ENCODE data around the gene KRT32.

Gene KRT32

DNA sequence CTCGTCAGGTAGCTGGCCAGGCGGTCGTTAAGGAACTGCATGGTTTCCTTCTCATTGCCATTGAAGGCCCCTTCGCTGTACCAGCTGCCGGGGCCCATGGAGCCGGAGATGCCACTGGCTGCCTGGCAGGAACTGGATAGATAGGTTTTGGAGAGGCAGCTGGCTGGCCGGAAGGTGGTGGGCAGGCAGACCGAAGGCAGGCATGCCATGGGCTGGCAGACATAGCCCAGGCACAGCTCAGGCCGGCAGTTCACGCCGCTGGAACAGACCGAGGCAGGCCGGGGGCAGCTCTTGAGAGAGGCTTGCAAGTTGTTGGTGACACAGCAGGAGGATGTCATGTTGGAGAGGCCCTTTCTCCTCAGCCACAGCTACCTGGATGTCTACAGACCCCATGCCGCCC is at the start of gene KRT32:
Gene KRT32 (minus strand): TSS at position 399 of the 400 bp plus-strand sequence. CDS start 61 bp downstream, at position 338.
- FAIRE-seq (no peak), DNase-seq (ENCODE audit: insufficient read length, low spot score) (no peak)

DNA sequence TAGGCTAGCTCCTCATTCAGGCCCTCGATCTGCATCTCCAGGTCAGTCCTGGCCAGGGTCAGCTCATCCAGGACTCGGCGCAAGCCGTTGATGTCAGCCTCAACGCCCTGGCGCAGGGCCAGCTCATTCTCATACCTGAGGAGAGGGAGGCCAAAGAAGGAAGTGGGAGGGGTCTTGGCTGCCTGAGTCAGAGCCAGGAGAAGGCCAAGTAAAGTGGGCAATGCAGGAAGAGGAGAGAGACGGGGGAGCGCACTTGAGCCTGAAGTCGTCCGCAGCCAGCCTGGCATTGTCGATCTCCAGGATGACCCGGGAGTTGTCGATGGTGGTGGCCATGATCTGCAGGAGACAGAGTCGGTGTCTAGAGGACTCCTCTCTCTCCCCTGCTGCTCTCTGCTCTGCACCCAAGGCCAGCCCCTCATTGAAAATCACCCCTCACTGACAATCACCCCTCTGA is 49.7 kb upstream of the KRT32 start:
- FAIRE-seq = no peak
- DNase-seq (ENCODE audit: insufficient read length, low spot score) = no peak

DNA sequence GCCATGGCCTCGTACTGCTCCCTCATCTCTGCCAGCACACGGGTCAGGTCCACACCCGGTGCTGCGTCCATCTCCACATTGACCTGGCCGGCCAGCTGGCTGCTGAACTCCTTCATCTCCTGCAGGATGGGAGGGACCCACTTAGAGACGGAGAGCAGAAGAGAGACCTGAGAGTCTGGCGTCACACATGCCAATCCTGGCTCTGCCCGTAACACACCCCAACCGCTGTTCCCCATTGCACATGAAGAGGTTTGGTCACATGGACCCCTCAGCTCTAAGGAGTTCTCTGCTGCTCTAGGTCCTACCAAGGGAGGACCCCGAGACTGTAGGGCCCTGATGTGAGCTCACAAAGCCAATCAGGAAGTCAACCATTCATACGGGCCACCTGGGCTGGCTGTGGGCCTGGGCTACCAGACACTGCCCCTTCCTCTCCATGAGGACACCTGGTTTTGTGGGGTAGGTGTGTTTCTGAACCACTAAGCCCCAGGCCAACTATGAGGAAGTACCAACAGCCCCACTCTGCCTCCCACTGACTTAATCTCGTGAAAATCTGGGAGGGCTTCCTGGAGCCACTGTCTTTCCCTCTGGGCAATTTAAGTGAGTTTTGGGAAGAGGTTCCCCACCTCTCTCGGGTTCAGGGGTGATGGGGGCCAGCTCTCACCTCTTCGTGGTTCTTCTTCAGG is 49.1 kb upstream of the KRT32 start:
- FAIRE-seq (no peak), DNase-seq (ENCODE audit: insufficient read length, low spot score) (no peak)

DNA sequence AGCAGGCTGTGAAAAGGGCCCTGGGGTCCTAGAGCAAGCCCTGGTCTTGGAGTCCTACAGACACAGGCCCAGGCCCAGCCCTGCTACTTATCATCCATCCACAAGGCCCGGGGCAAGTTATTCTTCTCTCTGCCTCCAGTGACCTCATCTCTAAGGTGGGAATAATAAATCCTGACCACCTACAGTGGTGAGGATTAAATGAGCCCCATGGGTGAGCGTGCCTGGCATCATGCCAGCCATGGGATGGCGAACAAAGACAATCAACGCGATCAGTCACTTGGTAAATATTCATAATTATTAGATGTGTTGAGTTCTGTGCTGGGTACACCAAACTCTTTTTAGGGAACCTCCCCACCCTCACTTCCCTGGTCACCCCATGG is 46.0 kb upstream of the KRT32 start:
- no peak for FAIRE-seq
- no peak for DNase-seq (ENCODE audit: insufficient read length, low spot score)

DNA sequence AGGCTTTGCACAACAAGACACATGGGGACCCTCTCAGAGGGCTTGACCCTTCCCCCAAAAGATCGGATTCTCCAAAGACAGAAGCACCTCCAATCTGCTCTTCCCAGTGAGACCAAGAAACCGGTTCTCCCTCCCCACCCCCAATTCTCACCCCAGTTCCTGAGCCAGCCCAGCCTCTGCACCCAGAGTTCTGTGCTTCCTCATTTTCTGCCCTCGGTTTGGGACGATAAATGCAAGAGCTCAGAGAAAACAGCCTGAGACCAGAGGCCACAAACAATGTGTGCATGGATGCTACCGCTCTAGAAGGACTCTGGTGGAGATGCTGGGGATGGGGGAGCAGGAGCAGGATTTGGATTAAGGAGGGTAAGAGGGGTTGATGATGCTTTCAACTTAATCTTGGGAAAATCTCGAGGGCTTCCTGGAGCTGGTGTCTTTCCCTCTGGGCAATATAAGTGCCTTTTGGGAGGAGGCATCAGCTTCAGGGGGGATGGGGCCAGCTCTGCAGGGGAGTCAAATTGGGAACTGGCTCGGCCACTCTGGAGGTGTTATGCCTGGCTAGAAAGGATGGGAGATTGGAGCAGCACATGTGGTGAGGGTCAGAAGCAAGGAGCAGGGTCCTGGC is 45.5 kb upstream of the KRT32 start:
- FAIRE-seq (no peak), DNase-seq (ENCODE audit: insufficient read length, low spot score) (no peak)

DNA sequence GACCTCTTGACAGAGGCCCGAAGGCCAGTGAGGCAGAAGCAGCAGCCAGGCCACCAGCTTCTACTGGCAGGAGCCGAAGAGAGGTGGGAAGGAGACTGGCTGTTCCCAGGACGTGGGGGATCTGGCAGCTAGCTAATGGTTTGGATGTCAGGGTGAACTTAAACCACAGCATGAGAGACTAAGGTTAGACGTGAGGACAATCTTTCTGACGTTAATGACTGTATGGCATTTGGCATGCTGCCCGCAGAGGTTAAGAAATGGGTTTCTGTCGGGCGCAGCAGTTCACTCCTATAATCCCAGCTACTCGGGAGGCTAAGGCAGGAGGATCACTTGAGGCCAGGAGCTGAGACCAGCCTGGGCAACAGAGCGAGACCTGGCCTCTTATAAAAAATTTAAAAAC is 44.5 kb upstream of the KRT32 start:
- DNase-seq (ENCODE audit: insufficient read length, low spot score) (no peak), FAIRE-seq (no peak)

DNA sequence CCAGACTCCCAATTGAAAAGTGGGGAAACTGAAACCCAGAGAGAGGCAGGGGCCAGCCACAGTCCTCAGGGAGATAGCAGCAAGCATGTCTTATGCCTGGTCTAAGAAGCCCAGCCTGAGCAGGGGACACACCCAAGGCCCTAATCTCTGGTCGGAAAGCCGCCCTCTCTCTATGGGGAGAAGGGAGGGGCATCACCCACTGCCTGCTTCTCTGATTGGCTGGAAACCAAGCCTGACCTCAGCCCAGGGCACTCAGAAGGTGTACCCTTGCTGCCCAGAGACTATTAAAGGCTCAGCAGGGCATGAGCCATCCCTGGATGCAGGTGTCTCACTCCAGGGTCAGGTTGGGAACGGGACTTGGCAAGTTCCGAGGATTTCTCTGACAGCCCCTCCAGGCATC is 43.9 kb upstream of the KRT32 start:
- FAIRE-seq = no peak
- no peak for DNase-seq (ENCODE audit: insufficient read length, low spot score)

DNA sequence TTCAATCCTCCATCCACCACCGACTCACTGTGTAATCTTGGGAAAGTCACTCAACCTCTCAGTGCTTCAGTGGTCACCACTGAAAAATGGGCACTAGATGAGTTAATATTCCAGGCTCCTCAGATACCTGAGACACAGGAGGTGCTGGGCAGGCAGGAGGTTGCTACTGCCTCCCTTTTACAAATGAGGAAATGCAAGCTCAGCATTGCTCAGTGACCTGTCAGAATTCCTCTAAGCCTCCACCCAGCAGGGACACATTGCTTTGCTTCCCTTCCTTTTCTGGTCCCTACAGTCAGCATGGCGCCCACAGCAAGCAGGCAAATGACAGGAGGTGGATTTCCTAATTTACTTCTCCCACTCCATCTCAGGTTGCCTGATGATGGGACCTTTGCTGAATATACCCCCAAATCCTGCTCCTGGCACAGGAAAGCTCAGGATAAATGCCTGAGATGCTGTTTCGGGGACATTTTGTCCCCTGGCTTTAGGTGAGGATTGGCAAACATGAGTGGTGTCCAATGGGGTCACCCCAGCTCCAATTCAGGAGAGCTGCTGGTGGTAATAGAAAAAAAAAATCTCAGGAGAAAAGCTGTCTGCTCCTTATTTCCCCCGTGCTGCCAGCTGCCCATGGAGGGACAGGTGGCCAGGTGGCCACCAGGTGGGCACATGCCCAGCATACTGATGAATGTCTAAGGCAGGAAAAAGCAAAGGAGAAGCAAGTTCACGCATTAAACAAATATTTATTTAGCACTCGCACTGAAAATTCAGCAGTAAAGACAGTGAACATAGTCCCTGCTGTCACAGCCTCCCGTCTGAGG is 43.3 kb upstream of the KRT32 start:
- DNase-seq (ENCODE audit: insufficient read length, low spot score) (no peak), FAIRE-seq (no peak)

DNA sequence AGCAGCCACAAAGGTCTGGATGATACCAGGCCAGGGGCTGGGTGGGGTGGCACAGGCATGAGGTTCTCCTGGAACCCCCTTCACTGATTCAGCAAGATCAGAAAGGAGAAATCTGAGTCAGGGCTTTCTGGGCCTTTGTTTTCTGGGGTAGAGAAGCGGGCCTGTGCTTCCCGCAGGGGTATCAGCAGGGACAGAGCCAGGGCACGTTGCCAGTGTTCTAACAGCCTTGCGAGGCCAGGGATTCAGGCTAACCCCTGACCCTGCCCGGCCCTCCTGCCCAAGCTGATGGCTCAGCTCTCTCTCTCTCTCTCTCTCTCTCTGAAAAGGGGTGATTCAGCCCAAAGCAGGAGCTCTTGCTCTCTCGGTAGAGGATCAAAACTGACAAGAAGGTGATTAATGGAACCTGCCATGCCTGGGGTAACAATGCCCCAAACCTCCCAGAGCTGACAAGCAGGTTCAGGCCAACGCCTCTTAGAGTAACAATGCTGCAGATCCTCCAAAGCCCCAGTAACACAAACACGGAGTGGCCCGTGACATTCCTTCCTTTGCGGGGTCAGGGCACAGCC is 40.2 kb upstream of the KRT32 start:
- FAIRE-seq (no peak), DNase-seq (ENCODE audit: insufficient read length, low spot score) (no peak)

DNA sequence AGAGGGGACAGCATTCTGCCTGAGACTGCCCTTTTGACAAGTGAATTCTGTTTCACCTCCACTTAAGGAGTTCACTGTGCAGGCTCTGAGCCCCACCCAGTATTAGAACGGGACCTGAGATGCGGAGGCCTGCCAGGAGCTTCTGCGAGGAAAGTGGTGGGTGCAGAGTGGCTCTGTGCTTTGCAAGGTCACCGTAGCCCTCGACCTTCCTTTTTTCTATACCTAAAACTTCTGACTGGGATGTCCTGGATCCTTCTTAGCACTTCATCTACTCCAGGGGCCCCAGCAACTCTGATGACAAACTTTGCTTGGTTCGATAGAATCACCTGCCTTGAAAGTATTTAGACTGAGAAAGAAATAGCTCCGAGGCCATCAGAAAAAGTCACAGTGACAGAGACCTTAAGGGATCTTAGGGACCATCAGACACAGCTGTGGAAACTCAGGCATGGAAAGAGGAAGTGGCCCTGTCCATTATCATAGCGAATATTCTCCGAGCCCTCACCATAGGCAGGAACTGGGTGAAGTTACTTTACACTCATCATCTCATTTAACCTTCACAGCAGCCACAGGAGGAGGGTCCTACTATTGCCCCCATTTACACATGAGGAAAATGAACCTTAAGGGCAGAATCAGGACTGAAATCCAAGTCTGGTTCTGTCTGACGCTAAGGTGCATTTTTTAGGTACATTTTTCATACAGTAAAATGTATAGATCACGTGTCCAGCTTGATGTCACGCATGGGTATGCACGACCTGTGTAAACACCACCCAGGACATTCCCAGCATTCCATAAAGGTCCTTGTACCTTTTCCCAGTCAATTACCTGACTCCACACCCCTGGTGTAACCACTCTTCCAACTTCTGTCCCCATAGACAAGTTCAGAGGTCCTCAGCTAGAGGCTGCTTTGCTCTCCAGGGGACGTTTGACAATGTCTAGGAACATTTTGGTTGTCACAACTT is 38.9 kb upstream of the KRT32 start:
- no peak for FAIRE-seq
- DNase-seq (ENCODE audit: insufficient read length, low spot score) = no peak

DNA sequence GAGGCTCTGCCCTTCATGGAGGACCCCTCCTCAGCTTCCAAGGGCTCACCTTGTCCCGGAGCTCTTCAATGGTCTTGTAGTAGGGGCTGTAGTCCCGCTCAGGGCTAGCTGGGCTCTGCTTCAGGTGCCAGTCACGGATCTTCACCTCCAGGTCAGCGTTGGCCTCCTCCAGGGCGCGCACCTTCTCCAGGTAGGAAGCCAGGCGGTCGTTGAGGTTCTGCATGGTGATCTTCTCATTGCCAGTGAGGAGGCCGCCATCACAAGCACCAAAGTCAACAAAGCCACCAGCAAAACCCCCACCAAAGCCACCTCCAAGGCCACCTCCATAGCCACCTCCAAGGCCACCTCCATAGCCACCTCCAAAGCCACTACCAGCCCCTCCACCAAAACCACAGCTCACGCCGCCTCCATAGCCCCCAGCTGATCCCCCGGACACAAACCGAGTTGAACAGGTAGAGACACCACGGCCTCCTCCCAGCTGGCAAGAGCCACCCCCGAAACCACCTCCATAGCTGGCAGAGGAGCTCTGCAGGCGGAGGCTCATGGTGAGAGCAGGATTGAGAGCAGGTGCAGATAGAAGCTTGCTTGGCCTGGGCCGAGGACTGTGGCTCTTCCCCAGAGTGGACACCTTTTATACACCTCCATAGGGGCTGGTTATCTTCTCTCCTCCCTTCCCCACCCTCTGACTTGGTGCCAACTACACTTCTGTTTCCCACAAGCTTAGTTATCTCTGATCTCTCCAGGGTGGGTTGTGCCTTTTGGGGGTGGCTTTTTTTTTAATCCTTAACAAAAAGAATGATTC is 38.0 kb upstream of the KRT32 start, which contains the start of gene KRT13:
Gene KRT13 (minus strand): TSS at position 606 of the 802 bp plus-strand sequence. CDS start 62 bp downstream, at position 544.
- FAIRE-seq = no peak
- no peak for DNase-seq (ENCODE audit: insufficient read length, low spot score)

DNA sequence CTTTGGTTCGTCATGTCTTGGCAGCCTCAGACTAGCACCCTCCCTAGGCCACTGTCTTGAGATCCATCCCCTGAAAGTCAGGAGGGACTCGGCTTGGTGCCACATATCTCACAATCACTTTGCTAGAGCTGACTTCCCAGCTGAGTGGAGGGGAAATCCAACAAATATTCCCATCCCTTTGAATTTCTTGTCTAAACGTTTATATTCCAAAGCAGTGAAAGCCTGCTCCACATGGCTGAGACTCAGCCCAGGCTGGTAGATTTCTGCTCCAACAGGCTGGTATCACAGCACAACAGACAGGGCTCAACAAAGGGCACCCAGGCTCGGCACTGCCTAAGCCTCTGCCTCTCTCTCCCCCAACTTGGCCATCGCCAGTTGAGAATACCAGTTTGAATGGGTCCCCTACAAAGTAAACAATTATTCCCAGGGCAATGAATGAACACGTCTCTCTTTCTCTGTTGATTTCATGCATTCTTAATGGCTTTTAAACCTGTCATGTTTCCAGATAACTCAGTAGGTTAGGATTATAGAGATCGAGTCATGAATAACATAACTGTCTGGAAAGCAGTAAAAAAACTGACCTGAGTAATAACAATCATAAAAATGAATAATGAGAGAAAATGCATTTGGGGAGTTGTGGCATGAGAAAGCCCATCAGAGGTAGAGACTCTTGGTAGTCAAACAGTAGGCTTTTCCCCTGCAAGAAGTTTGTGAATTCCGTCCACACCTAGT is 37.2 kb upstream of the KRT32 start:
- FAIRE-seq (no peak), DNase-seq (ENCODE audit: insufficient read length, low spot score) (no peak)

DNA sequence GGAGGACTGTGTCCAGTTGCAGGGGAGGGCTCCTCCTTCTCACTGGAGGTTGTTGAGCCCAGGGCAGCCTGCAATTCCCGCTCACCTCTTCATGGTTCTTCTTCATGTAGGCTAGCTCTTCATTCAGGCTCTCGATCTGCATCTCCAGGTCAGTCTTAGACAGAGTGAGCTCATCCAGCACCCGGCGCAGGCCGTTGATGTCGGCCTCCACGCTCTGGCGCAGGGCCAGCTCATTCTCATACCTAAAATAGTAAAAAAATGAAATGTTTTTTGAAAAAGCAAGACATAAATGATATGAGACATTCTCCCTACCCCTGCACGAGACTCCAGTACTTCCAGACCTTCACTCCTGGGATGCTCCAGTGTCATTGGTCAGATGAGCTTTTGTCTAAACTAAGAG is 36.0 kb upstream of the KRT32 start:
- FAIRE-seq = no peak
- no peak for DNase-seq (ENCODE audit: insufficient read length, low spot score)

DNA sequence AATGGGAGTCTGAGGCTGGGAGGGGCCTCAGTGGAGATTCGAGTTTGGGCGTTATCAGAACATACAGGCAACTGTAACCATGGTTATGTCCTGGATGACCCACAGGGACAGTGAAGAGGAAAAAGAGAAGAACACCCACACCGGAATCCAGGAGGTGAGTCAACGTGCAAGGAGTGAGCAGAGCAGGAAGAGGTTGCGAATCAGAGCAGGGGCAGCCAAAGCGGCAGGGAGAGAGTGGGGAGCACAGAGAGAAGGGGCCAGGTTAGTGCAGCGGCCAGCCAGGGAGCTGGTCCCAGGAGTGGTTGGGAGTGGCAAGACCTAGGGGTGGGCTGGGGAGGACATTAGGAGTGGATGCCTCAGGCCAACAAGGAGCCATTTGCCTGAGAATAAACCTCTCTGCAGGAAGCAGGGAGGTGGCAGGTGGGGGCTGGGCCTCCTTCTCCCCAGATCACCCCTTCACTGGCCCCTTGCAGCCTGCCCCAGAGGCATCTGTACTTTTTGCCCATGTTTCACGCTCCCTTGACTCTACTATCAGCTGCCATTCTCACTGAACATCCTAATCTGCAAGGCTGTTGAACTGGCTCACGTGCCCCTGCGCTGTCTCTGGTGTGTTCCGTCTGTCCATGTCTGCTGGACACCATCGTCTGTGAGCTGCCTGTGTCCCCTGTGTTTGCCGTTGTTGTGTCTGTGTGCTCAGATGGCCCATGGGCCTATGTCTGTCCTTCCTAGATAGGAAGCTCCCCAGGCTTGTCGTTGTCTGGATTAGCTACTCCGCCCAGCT is 33.1 kb upstream of the KRT32 start:
- DNase-seq (ENCODE audit: insufficient read length, low spot score) (no peak), FAIRE-seq (no peak)

DNA sequence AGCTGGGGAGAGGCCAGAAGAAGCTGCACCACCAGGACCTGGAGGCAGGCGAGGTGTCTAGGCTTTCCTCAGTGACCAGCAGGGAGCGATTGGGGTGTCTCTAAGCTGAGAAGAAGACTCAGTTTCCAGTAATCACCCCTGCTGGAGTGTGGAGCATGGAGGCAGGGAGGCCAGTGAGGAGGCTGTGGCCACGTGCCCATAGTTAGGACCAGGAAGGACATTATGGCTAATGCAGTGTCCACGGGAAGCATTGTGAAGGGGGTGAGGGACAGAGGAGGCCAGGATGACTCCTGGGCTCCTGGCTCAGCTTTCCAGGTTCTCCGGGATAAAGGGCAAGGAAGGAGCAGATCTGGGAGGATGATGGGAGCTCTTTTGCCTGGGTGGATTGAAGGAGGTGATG is 32.5 kb upstream of the KRT32 start:
- DNase-seq (ENCODE audit: insufficient read length, low spot score) (no peak), FAIRE-seq (no peak)

DNA sequence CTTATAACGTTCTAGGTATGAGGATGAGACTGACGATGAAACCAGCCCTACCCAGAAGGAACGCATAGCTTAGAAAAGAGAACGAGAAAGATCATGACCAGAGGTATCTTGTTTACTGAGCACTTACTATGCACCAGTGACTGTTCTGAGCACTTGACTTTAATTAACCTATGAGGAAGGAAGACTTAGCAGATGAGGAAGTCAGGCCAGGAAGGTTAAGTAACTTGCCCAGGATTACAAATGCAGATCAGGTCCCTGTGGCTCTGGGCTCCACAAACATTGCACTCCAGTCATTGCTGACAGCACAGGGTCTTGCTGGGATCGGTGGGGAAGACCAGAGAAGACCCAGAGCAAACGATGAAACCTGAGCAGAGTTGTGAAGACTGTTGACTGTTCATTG is 31.1 kb upstream of the KRT32 start:
- DNase-seq (ENCODE audit: insufficient read length, low spot score) = no peak
- FAIRE-seq = no peak

DNA sequence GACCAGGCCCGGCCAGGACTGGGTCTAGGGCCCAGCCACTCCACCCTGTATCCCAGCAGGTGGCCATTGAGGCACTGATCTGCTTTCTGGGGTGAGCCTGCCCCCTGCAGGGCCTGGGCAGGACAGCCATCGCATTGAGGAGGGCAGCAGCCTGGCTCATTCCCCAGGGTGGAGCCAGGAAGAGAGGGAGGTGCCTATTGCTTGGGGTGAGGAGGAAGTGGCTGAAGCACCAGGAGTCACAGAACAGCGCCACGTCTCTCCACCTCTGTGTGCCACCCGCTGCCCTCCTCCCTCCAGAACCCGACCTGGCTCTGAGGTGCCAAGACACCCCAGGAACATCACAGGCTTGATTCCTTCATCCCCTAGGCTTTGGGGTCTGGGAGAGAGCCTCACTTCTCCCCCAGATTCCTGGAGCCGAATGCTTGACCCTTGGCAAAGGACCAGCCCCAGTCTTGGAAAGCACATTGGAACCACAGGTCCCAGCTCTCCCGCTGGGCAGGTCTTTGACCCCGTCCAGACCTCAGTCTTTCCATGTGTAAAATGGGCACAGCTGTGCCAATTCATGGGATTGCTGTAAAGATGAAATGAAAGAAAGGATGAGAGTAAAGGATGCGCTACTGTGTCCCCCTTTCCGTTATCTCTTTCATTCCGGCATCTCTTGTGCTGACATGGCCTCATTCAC is 29.8 kb upstream of the KRT32 start:
- FAIRE-seq = no peak
- peak; percentile 79 for DNase-seq (ENCODE audit: insufficient read length, low spot score)

Measured in GM19239 (cell line).